GM12878 (cell line): ENCODE measurements around the gene CHN2. TPM values are rescaled to one million over a fixed set of nuclear protein-coding genes. Genes with fewer than 3 reads are reported as not detected.

Source experiments
- ATAC-seq: fragments of 200-7000 bp; cut with Tn5 transposase; 3 replicates; pipeline ENCODE4 v1.9.1; 2020; ENCODE audit warnings: mild to moderate bottlenecking, moderate library complexity
- BruUV-seq: library from RNA; stranded (reverse); fragments of 400-500 nt; replicated peaks from 2 replicates; lab custom pipeline; 2021; lab: Mats Ljungman, UMichigan
- CTCF ChIA-PET: fragments of 300-600 bp; sonication (Branson Sonifier 250); formaldehyde crosslinking; extraction: SDS; loops from one replicate; lab custom pipeline; 2021; ENCODE audit warnings: inconsistent platforms; lab: Yijun Ruan, JAX
- POLR2A ChIA-PET: fragments of 350-600 bp; formaldehyde crosslinking; extraction: SDS; loops from one replicate; lab custom pipeline; 2021; ENCODE audit warnings: inconsistent platforms; lab: Charles Lee
- RAD21 ChIA-PET: fragments of 300-600 bp; sonication (Branson Sonifier 250); formaldehyde crosslinking; loops from one replicate; lab custom pipeline; 2023; ENCODE audit warnings: antibody characterized with exemption; ENCODE audit not compliant: unreplicated experiment; lab: Charles Lee
- SMC1A ChIA-PET: fragments of 300-600 bp; sonication (Branson Sonifier 250); formaldehyde crosslinking; loops from one replicate; lab custom pipeline; 2023; ENCODE audit not compliant: unreplicated experiment, uncharacterized antibody; lab: Charles Lee
- DNase-seq: peaks from one replicate; pipeline ENCODE4 v3.0.0-alpha.2; 2011; ENCODE audit warnings: low read depth, low spot score
- FAIRE-seq: peaks from 3 replicates; lab custom pipeline; 2011; peaks lifted over from hg19 to GRCh38; lab: Jason Lieb, UNC
- H2AFZ ChIP-seq: 2 replicates; pipeline ENCODE4 v1.6.0; 2011; ENCODE audit warnings: low read depth, low read length, control low read depth; ENCODE audit not compliant: control insufficient read depth
- H3K27ac ChIP-seq: 2 replicates; pipeline ENCODE4 v1.5.1; 2011; ENCODE audit warnings: control low read depth; ENCODE audit not compliant: control insufficient read depth, insufficient read depth
- H3K27me3 ChIP-seq, 2 experiments: replicated peaks in 1 of 2; 2 replicates each; pipeline versions ENCODE4 v1.6.0 to v1.6.1; 2011; ENCODE audit warnings: low read length in 1 of 2; ENCODE audit not compliant: control insufficient read depth in 2 of 2, insufficient read depth in 2 of 2
- H3K36me3 ChIP-seq, 2 experiments: 2 replicates each; pipeline ENCODE4 v1.5.1; 2011; ENCODE audit warnings: low read length in 1 of 2; ENCODE audit not compliant: control insufficient read depth in 2 of 2, insufficient read depth in 2 of 2
- H3K4me1 ChIP-seq: 2 replicates; pipeline ENCODE4 v1.6.1; 2011; ENCODE audit warnings: mild to moderate bottlenecking, low read length, moderate library complexity, mixed read lengths; ENCODE audit not compliant: control insufficient read depth, insufficient read depth
- H3K4me2 ChIP-seq: 2 replicates; pipeline ENCODE4 v1.6.0; 2011; ENCODE audit warnings: control low read depth; ENCODE audit not compliant: control insufficient read depth, insufficient read depth
- H3K4me3 ChIP-seq: fragments of 200-600 bp; sonication (generic); 2 replicates; pipeline ENCODE4 v1.5.1; 2016
- H3K79me2 ChIP-seq: 2 replicates; pipeline ENCODE4 v1.6.0; 2011; ENCODE audit warnings: low read length; ENCODE audit not compliant: control insufficient read depth, insufficient read depth
- H3K9ac ChIP-seq: 2 replicates; pipeline ENCODE4 v1.8.0; 2011; ENCODE audit warnings: low read length, control low read depth, mixed read lengths; ENCODE audit not compliant: control insufficient read depth, insufficient read depth
- H3K9me3 ChIP-seq: replicated peaks from 3 replicates; pipeline ENCODE4 v1.5.1; 2011; ENCODE audit warnings: mild to moderate bottlenecking, low read length; ENCODE audit not compliant: control insufficient read depth, insufficient read depth
- H4K20me1 ChIP-seq: 2 replicates; pipeline ENCODE4 v1.6.0; 2011; ENCODE audit not compliant: control insufficient read depth, insufficient read depth
- ATF2 ChIP-seq: IDR thresholded peaks from 2 replicates; pipeline ENCODE4 v1.6.1; 2012; ENCODE audit warnings: low read length, inconsistent platforms
- ATF7 ChIP-seq: fragments of 450-650 bp; IDR thresholded peaks from 2 replicates; pipeline ENCODE4 v1.6.1; 2016; ENCODE audit warnings: low read depth, mild to moderate bottlenecking
- BCL11A ChIP-seq: IDR thresholded peaks from 2 replicates; pipeline ENCODE4 v1.6.1; 2011; ENCODE audit warnings: low read depth, low read length
- BCL3 ChIP-seq: IDR thresholded peaks from 2 replicates; pipeline ENCODE4 v1.6.1; 2011; ENCODE audit warnings: borderline replicate concordance, low read depth, mild to moderate bottlenecking, moderate library complexity, low read length; ENCODE audit not compliant: insufficient read depth, poor library complexity, severe bottlenecking
- BRCA1 ChIP-seq: IDR thresholded peaks from 2 replicates; pipeline ENCODE4 v1.6.1; 2011; ENCODE audit warnings: low read depth, low read length, improper control_type of control experiment
- CHD2 ChIP-seq: IDR thresholded peaks from 2 replicates; pipeline ENCODE4 v1.6.1; 2011; ENCODE audit warnings: low read depth, low read length, improper control_type of control experiment, borderline replicate concordance
- CHD4 ChIP-seq: fragments of 200-600 bp; sonication (generic); IDR thresholded peaks from 2 replicates; pipeline ENCODE4 v1.6.1; 2016; ENCODE audit warnings: mild to moderate bottlenecking
- CUX1 ChIP-seq: IDR thresholded peaks from 2 replicates; pipeline ENCODE4 v1.6.1; 2012; ENCODE audit warnings: improper control_type of control experiment, low read depth, low read length; ENCODE audit not compliant: insufficient replicate concordance
- ETV6 ChIP-seq, 2 experiments: fragments of 450-650 bp in 1 of 2; IDR thresholded peaks in 1 of 2; conservative IDR thresholded peaks in 1 of 2; 2 replicates each; pipeline ENCODE4 v1.6.1; 2014; ENCODE audit warnings: antibody characterized with exemption in 1 of 2, borderline replicate concordance in 1 of 2, low read depth in 1 of 2, mild to moderate bottlenecking in 1 of 2, moderate library complexity in 1 of 2
- LARP7 ChIP-seq: fragments of 450-650 bp; IDR thresholded peaks from 2 replicates; pipeline ENCODE4 v1.6.1; 2017; ENCODE audit warnings: mild to moderate bottlenecking
- MTA2 ChIP-seq: fragments of 450-650 bp; IDR thresholded peaks from 2 replicates; pipeline ENCODE4 v1.6.1; 2016; ENCODE audit warnings: low read depth, mild to moderate bottlenecking, moderate library complexity
- MTA3 ChIP-seq: IDR thresholded peaks from 2 replicates; pipeline ENCODE4 v1.6.1; 2012; ENCODE audit warnings: low read length, inconsistent platforms, borderline replicate concordance
- MYB ChIP-seq: fragments of 150-350 bp; IDR thresholded peaks from 2 replicates; pipeline ENCODE4 v1.6.1; 2014; ENCODE audit warnings: mild to moderate bottlenecking, low read depth, low read length, borderline replicate concordance
- NR2C1 ChIP-seq: fragments of 450-650 bp; IDR thresholded peaks from 2 replicates; pipeline ENCODE4 v1.6.1; 2017; ENCODE audit warnings: antibody characterized with exemption, mild to moderate bottlenecking, moderate library complexity
- NR2F1 ChIP-seq: fragments of 450-650 bp; conservative IDR thresholded peaks from 2 replicates; pipeline ENCODE4 v1.6.1; 2017; ENCODE audit warnings: mild to moderate bottlenecking
- POLR2AphosphoS2 ChIP-seq: IDR thresholded peaks from 2 replicates; pipeline ENCODE4 v1.6.1; 2011; ENCODE audit warnings: low read depth, mild to moderate bottlenecking, low read length, improper control_type of control experiment, moderate library complexity
- SMARCA5 ChIP-seq: fragments of 450-650 bp; IDR thresholded peaks from 2 replicates; pipeline ENCODE4 v1.6.1; 2017; ENCODE audit warnings: mild to moderate bottlenecking
- WGBS: methylation state at CpG from one replicate; pipeline ENCODE4 v1.1.6; 2016; ENCODE audit warnings: low lambda C conversion rate; ENCODE audit not compliant: insufficient replicate concordance, insufficient coverage; ENCODE audit errors: missing lambda C conversion rate; 5-methylcytosine and 5-hydroxymethylcytosine counted together
- in situ Hi-C: fragments of 300-500 bp; cut with MboI; formaldehyde crosslinking; loops from 9 replicates; pipeline ENCODE4 v1.14.3; 2018; ENCODE audit warnings: mixed read lengths
- intact Hi-C: fragments of 100-400 bp; cut with micrococcal nuclease; formaldehyde crosslinking; loops from one replicate; pipeline ENCODE4 v1.14.2; 2022; ENCODE audit not compliant: unreplicated experiment
- polyA plus RNA-seq, 11 experiments: library from polyadenylated mRNA; depleted of rRNA in 4 of 11; unstranded in 6 of 11; stranded (reverse) in 5 of 11; fragments of >200 nt; fragmentation: Nextera tagmentation in 4 of 11; fragmentation: Illumina TruSeq in 1 of 11; extraction: Ambion mirVana in 4 of 11; extraction: Trizol in 1 of 11; gene quantifications; 1 replicate in 1 of 11; 2 replicates in 10 of 11; pipeline versions ENCODE4 v1.2.1 to v1.2.3, GENCODE V29; 2011 to 2016; ENCODE audit warnings: inconsistent platforms in 2 of 11, missing spikeins in 2 of 11, low read depth in 1 of 11
- total RNA-seq, 4 experiments: library from RNA; depleted of rRNA in 3 of 4; stranded (reverse); fragments of >200 nt in 3 of 4; fragmentation: Illumina TruSeq in 1 of 4; extraction: Trizol in 1 of 4; gene quantifications; 2 replicates each; pipeline versions ENCODE4 v1.2.1 to v1.2.3, GENCODE V29; 2013 to 2021

CHN2 gene
- total and polyA plus RNA-seq, 10 of the 15 experiments (the other 5 are each of a cell fraction or from before 2014, with no cell fraction given): 0.11 to 3.8 (median 0.37) TPM; not detected in 2

- H2AFZ ChIP-seq: no peak overlapping the region
- no peak overlapping the region for H3K4me3 ChIP-seq
- ChIA-PET RAD21 (no interaction called here), POLR2A (no interaction called here), SMC1A (no interaction called here), CTCF (no interaction called here)
- H3K4me2 ChIP-seq: no peak overlapping the region
- FAIRE-seq: no peak
- no peaks in the 10 kb centered on the region for H4K20me1 ChIP-seq
- no peak for DNase-seq
- no peaks in the 10 kb centered on the region for H3K79me2 ChIP-seq
- intact Hi-C loops: no loop called here
- 69% methylated on average over 3 of the region's 3 CpGs for WGBS
- ATAC-seq: no peak
- no peak for TF ChIP-seq NR2F1
- no peak for TF ChIP-seq CUX1
- no peak for TF ChIP-seq BCL3
- no peak for TF ChIP-seq ETV6 (conservative IDR thresholded peaks at IDR 0.05 in 1 of 2, IDR thresholded peaks at IDR 0.05 in 1 of 2; ENCODE audit: borderline replicate concordance in 1 of 2, low read depth in 1 of 2)
- no peak for TF ChIP-seq ATF2
- TF ChIP-seq LARP7: no peak
- TF ChIP-seq BRCA1: no peak
- TF ChIP-seq CHD2: no peak
- no peak for TF ChIP-seq SMARCA5
- no peak for TF ChIP-seq MTA2
- TF ChIP-seq ATF7: no peak
- no peak for TF ChIP-seq CHD4
- TF ChIP-seq MYB: no peak
- TF ChIP-seq BCL11A: no peak
- TF ChIP-seq MTA3: no peak
- no peak for TF ChIP-seq POLR2AphosphoS2
- TF ChIP-seq NR2C1: no peak
- no peak overlapping the region for H3K27ac ChIP-seq
- H3K4me1 ChIP-seq: no peaks in the 10 kb centered on the region
- H3K9ac ChIP-seq: no peak overlapping the region
- no peaks in the 10 kb centered on the region for H3K27me3 ChIP-seq
- BruUV-seq: no TSS peak
- H3K36me3 ChIP-seq: no peaks in the 10 kb centered on the region
- H3K9me3 ChIP-seq: no peaks in the 10 kb centered on the region
- in situ Hi-C loops: no loop called here
Measured at GRCh38 chr7:29499932-29500331, 305.4 kb downstream of the CHN2 start.
